ENCODE measurements around the gene ZNF689.

The ZNF689 gene

GRCh38 chr16:30565984-30566383 is 44.2 kb downstream of the ZNF689 start:
- no peak for TF ChIP-seq CTCF (IDR thresholded peaks at IDR 0.05; ENCODE audit: extremely low read depth, missing control alignments)
- DNase-seq (ENCODE audit: low spot score), result no peak

- no peak for TF ChIP-seq CTCF (IDR thresholded peaks at IDR 0.05; ENCODE audit: extremely low read depth, missing control alignments)
- DNase-seq (ENCODE audit: low spot score), result no peak
Observed at GRCh38 chr16:30565526-30565925, 44.7 kb downstream of the ZNF689 start.

- no peak for TF ChIP-seq CTCF (IDR thresholded peaks at IDR 0.05; ENCODE audit: extremely low read depth, missing control alignments)
- no peak for DNase-seq (ENCODE audit: low spot score)
Observed at GRCh38 chr16:30562021-30562420, 48.2 kb downstream of the ZNF689 start.

- peak; percentile 37 for DNase-seq (ENCODE audit: low spot score)
- no peak for TF ChIP-seq CTCF (IDR thresholded peaks at IDR 0.05; ENCODE audit: extremely low read depth, missing control alignments)
Observed at GRCh38 chr16:30561089-30561816, 48.9 kb downstream of the ZNF689 start.

GRCh38 chr16:30559690-30560089 is 50.5 kb downstream of the ZNF689 start:
- TF ChIP-seq CTCF (IDR thresholded peaks at IDR 0.05; ENCODE audit: extremely low read depth, missing control alignments), result no peak

GRCh38 chr16:30558789-30559377 is 51.3 kb downstream of the ZNF689 start:
- no peak for TF ChIP-seq CTCF (IDR thresholded peaks at IDR 0.05; ENCODE audit: extremely low read depth, missing control alignments)

More at GRCh38 chr16:30559690-30560089, 50.5 kb downstream of the ZNF689 start:
- DNase-seq (ENCODE audit: low spot score), result no peak

GRCh38 chr16:30557957-30558788 is 52.0 kb downstream of the ZNF689 start, which contains the start of gene ZNF764:
ZNF764 (minus strand) TSS chr16:30558374; CDS start chr16:30558182, 192 bp downstream.
- DNase-seq (ENCODE audit: low spot score), result peak; percentile 96
- TF ChIP-seq CTCF (IDR thresholded peaks at IDR 0.05; ENCODE audit: extremely low read depth, missing control alignments), result no peak

More at GRCh38 chr16:30558789-30559377, 51.3 kb downstream of the ZNF689 start:
- no peak for DNase-seq (ENCODE audit: low spot score)
